Upper lobe of right lung (tissue), 1 donor: ENCODE measurements around the gene LPCAT4. TPM values are rescaled to one million over a fixed set of nuclear protein-coding genes. Genes with fewer than 3 reads are reported as not detected.
"Not testable (repeated sequence)": the region's sequence is repeated elsewhere in the genome, so short reads cannot be mapped to it uniquely, and the experiment has no call there.

Experiments
- ATAC-seq: fragments of 200-7000 bp; cut with Tn5 transposase; one replicate; pipeline ENCODE4 v1.9.1; 2020; ENCODE audit warnings: mild to moderate bottlenecking, moderate library complexity
- DNase-seq: peaks from one replicate; pipeline ENCODE4 v3.0.0-alpha.2; 2020
- H3K27ac ChIP-seq: fragments of 200-600 bp; one replicate; pipeline ENCODE4 v1.8.0; 2022
- H3K27me3 ChIP-seq: fragments of 200-600 bp; one replicate; pipeline ENCODE4 v1.8.0; 2022; ENCODE audit warnings: mild to moderate bottlenecking
- H3K36me3 ChIP-seq: fragments of 200-600 bp; one replicate; pipeline ENCODE4 v1.8.0; 2022
- H3K4me1 ChIP-seq: fragments of 200-600 bp; one replicate; pipeline ENCODE4 v1.8.0; 2022
- H3K4me3 ChIP-seq: fragments of 200-600 bp; one replicate; pipeline ENCODE4 v1.8.0; 2022; ENCODE audit warnings: mild to moderate bottlenecking
- H3K9me3 ChIP-seq: fragments of 200-600 bp; one replicate; pipeline ENCODE4 v1.8.0; 2022
- CTCF ChIP-seq: fragments of 200-600 bp; IDR thresholded peaks from one replicate; pipeline ENCODE4 v1.8.0; 2022; ENCODE audit warnings: antibody characterized with exemption
- intact Hi-C: fragments of 100-400 bp; cut with DNase I; formaldehyde crosslinking; loops from one replicate; pipeline ENCODE4 v1.11.0; 2022
- total RNA-seq: library from RNA; stranded (reverse); fragmentation: NEBNext Ultra II Directional; extraction: Animal tissue kit (Norgen Biotek cat#: 25700); gene quantifications from one replicate; pipeline ENCODE4 v1.2.1, GENCODE V29; 2021
- donor health status: DM: no; HTN: yes; CAD: no; lungs with severe emphysema.

Gene LPCAT4
- total RNA-seq, 1 donor from 2014 or later, result 31.5 TPM

GRCh38 chr15:34348735-34349300 is 18.2 kb downstream of the LPCAT4 start:
- no peaks in the 10 kb centered on the region for H3K4me1 ChIP-seq
- DNase-seq (no peak), ATAC-seq (no peak)
- H3K9me3 ChIP-seq, result no peaks in the 10 kb centered on the region
- no peak for TF ChIP-seq CTCF
- intact Hi-C loops, result no loop called here
- H3K4me3 ChIP-seq, result no peak overlapping the region
- H3K36me3 ChIP-seq, result no peaks in the 10 kb centered on the region
- no peaks in the 10 kb centered on the region for H3K27me3 ChIP-seq
- H3K27ac ChIP-seq, result no peak overlapping the region

- no peak for ATAC-seq
- no peaks in the 10 kb centered on the region for H3K4me1 ChIP-seq
- H3K36me3 ChIP-seq, result no peaks in the 10 kb centered on the region
- intact Hi-C loops, result no loop called here
- no peaks in the 10 kb centered on the region for H3K27me3 ChIP-seq
- no peak overlapping the region for H3K27ac ChIP-seq
- no peak overlapping the region for H3K4me3 ChIP-seq
- DNase-seq, result peak; percentile 56
- TF ChIP-seq CTCF, result no peak
- no peaks in the 10 kb centered on the region for H3K9me3 ChIP-seq
Observed at GRCh38 chr15:34347951-34348638, 18.9 kb downstream of the LPCAT4 start.

GRCh38 chr15:34342737-34343575 is 24.0 kb downstream of the LPCAT4 start, which contains the start of the genes NOP10 and NUTM1:
Gene NOP10, minus strand, starts transcription at chr15:34343136. Its CDS starts 63 bp downstream, at chr15:34343073.
Gene NUTM1, plus strand, starts transcription at chr15:34343315. Its CDS starts 382 bp downstream, at chr15:34343697.
- peak; percentile 99 for TF ChIP-seq CTCF
- peaks cover 31% of the 10 kb centered on the region for H3K36me3 ChIP-seq
- DNase-seq (peak; percentile 94), ATAC-seq (peak; percentile 99)
- peak within 1 kb of the TSS; percentile 85 for H3K27ac ChIP-seq
- no peaks in the 10 kb centered on the region for H3K27me3 ChIP-seq
- H3K4me1 ChIP-seq, result peaks cover 6% of the 10 kb centered on the region
- peak within 1 kb of the TSS; percentile 82 for H3K4me3 ChIP-seq
- intact Hi-C loops, result no loop called here
- no peaks in the 10 kb centered on the region for H3K9me3 ChIP-seq

- intact Hi-C loops, H3K4me1 ChIP-seq, ATAC-seq, H3K9me3 ChIP-seq, H3K27me3 ChIP-seq: not testable (repeated sequence)
- H3K4me3 ChIP-seq, result peak overlapping the region; percentile 82
- H3K36me3 ChIP-seq, result peaks cover 31% of the 10 kb centered on the region
- peak overlapping the region; percentile 85 for H3K27ac ChIP-seq
- DNase-seq, result peak; percentile 57
Observed at GRCh38 chr15:34342213-34342736, 24.7 kb downstream of the LPCAT4 start.

- intact Hi-C loops, result no loop called here
- no peak overlapping the region for H3K27ac ChIP-seq
- H3K27me3 ChIP-seq, result no peaks in the 10 kb centered on the region
- peaks cover 31% of the 10 kb centered on the region for H3K36me3 ChIP-seq
- peaks cover 11% of the 10 kb centered on the region for H3K4me1 ChIP-seq
- H3K9me3 ChIP-seq, result no peaks in the 10 kb centered on the region
- no peak for ATAC-seq
- DNase-seq, result peak; percentile 53
- no peak for TF ChIP-seq CTCF
- H3K4me3 ChIP-seq, result peak overlapping the region; percentile 82
Observed at GRCh38 chr15:34341381-34342212, 25.4 kb downstream of the LPCAT4 start.
